NCI-H2196 (cell line): ENCODE data around the gene IFIT5.
"Not testable (repeated sequence)": the region's sequence is repeated elsewhere in the genome, so short reads cannot be mapped to it uniquely, and the experiment has no call there.

Experiments
- DNase-seq: peaks from one replicate; lab custom pipeline; 2025; ENCODE audit not compliant: unreplicated experiment; lab: John Stamatoyannopoulos, UW

IFIT5 gene

GRCh38 chr10:89427629-89428028, 13.3 kb downstream of the IFIT5 start:
- DNase-seq = no peak

GRCh38 chr10:89428877-89429276, 14.5 kb downstream of the IFIT5 start:
- no peak for DNase-seq

GRCh38 chr10:89431977-89432376, 17.6 kb downstream of the IFIT5 start:
- DNase-seq = no peak

- DNase-seq = no peak
Observed at GRCh38 chr10:89438525-89438924, 24.2 kb downstream of the IFIT5 start.

GRCh38 chr10:89440226-89441009, 26.1 kb downstream of the IFIT5 start:
- no peak for DNase-seq

- DNase-seq = no peak
Observed at GRCh38 chr10:89442289-89442688, 27.9 kb downstream of the IFIT5 start.

GRCh38 chr10:89444819-89445218, 30.5 kb downstream of the IFIT5 start:
- DNase-seq = not testable (repeated sequence)

GRCh38 chr10:89450901-89451300, 36.5 kb downstream of the IFIT5 start:
- no peak for DNase-seq

- no peak for DNase-seq
Observed at GRCh38 chr10:89452193-89452592, 37.8 kb downstream of the IFIT5 start.

GRCh38 chr10:89454561-89455347, 40.4 kb downstream of the IFIT5 start:
- no peak for DNase-seq

- DNase-seq = no peak
Observed at GRCh38 chr10:89458291-89458690, 43.9 kb downstream of the IFIT5 start.

- DNase-seq = no peak
Observed at GRCh38 chr10:89458784-89459183, 44.4 kb downstream of the IFIT5 start.

GRCh38 chr10:89463846-89464537, 49.6 kb downstream of the IFIT5 start:
- DNase-seq = no peak

- no peak for DNase-seq
Observed at GRCh38 chr10:89465196-89465595, 50.8 kb downstream of the IFIT5 start.

GRCh38 chr10:89466599-89467035, 52.2 kb downstream of the IFIT5 start:
- no peak for DNase-seq

GRCh38 chr10:89468191-89468965, 54.0 kb downstream of the IFIT5 start:
- DNase-seq = no peak

- DNase-seq = no peak
Observed at GRCh38 chr10:89469517-89469916, 55.1 kb downstream of the IFIT5 start.
